Measurements from ENCODE around the gene AOPEP.
"Not testable (repeated sequence)": the region's sequence is repeated elsewhere in the genome, so short reads cannot be mapped to it uniquely, and the experiment has no call there.

The AOPEP gene

GRCh38 chr9:94870793-94871558 lies 144.5 kb downstream of the AOPEP start:
- no peak overlapping the region for H3K4me3 ChIP-seq
- no peaks in the 10 kb centered on the region for H3K36me3 ChIP-seq
- intact Hi-C loops (cut with DNase I; ENCODE audit: low total_unique reads), result no loop called here
- H3K27ac ChIP-seq, result peak overlapping the region; percentile 30 to 80
- H3K4me1 ChIP-seq, result peaks cover 0 to 77% (median 29%) of the 10 kb centered on the region in 4 donors
- H3K27me3 ChIP-seq, result no peaks in the 10 kb centered on the region
- TF ChIP-seq CTCF (IDR thresholded peaks at IDR 0.05), result no peak
- no peak for DNase-seq
- no peaks in the 10 kb centered on the region for H3K9me3 ChIP-seq

GRCh38 chr9:94872083-94872833 lies 145.8 kb downstream of the AOPEP start:
- intact Hi-C loops (cut with DNase I; ENCODE audit: low total_unique reads), result no loop called here
- peaks cover 0 to 71% (median 18%) of the 10 kb centered on the region in 4 donors for H3K4me1 ChIP-seq
- no peak for TF ChIP-seq CTCF (IDR thresholded peaks at IDR 0.05)

GRCh38 chr9:94872891-94873511 lies 146.5 kb downstream of the AOPEP start:
- DNase-seq, result no peak
- intact Hi-C loops (cut with DNase I; ENCODE audit: low total_unique reads), result no loop called here
- peaks cover 0 to 71% (median 13%) of the 10 kb centered on the region in 4 donors for H3K4me1 ChIP-seq
- peak overlapping the region; percentile 25 to 80 for H3K27ac ChIP-seq
- H3K4me3 ChIP-seq, result no peak overlapping the region
- no peak for TF ChIP-seq CTCF (IDR thresholded peaks at IDR 0.05)
- no peaks in the 10 kb centered on the region for H3K9me3 ChIP-seq
- no peaks in the 10 kb centered on the region for H3K36me3 ChIP-seq
- H3K27me3 ChIP-seq, result no peaks in the 10 kb centered on the region

More at GRCh38 chr9:94872083-94872833, 145.8 kb downstream of the AOPEP start:
- DNase-seq, result no peak
- H3K36me3 ChIP-seq, result no peaks in the 10 kb centered on the region
- H3K27ac ChIP-seq, result peak overlapping the region; percentile 25 to 80
- no peak overlapping the region for H3K4me3 ChIP-seq
- H3K27me3 ChIP-seq, result no peaks in the 10 kb centered on the region
- H3K9me3 ChIP-seq, result no peaks in the 10 kb centered on the region

GRCh38 chr9:94874316-94874715 lies 147.8 kb downstream of the AOPEP start:
- DNase-seq, result no peak
- peaks cover 0 to 70% (median 11%) of the 10 kb centered on the region in 4 donors for H3K4me1 ChIP-seq
- H3K4me3 ChIP-seq, result no peak overlapping the region
- H3K27me3 ChIP-seq, result no peaks in the 10 kb centered on the region
- peak overlapping the region; percentile 25 to 80 for H3K27ac ChIP-seq
- H3K9me3 ChIP-seq, result no peaks in the 10 kb centered on the region
- TF ChIP-seq CTCF (IDR thresholded peaks at IDR 0.05), result no peak
- no peaks in the 10 kb centered on the region for H3K36me3 ChIP-seq
- intact Hi-C loops (cut with DNase I; ENCODE audit: low total_unique reads), result no loop called here

GRCh38 chr9:94875300-94876020 lies 149.0 kb downstream of the AOPEP start:
- H3K4me1 ChIP-seq, result peaks cover 0 to 65% (median 11%) of the 10 kb centered on the region in 4 donors
- intact Hi-C loops (cut with DNase I; ENCODE audit: low total_unique reads), result no loop called here
- TF ChIP-seq CTCF (IDR thresholded peaks at IDR 0.05), result no peak

GRCh38 chr9:94878804-94879203 lies 152.3 kb downstream of the AOPEP start:
- H3K4me3 ChIP-seq; H3K27me3 ChIP-seq; DNase-seq; intact Hi-C loops (cut with DNase I; ENCODE audit: low total_unique reads); H3K27ac ChIP-seq; H3K9me3 ChIP-seq; H3K36me3 ChIP-seq: not testable (repeated sequence)
- peaks cover 0 to 71% (median 14%) of the 10 kb centered on the region in 4 donors for H3K4me1 ChIP-seq

More at GRCh38 chr9:94875300-94876020, 149.0 kb downstream of the AOPEP start:
- Histone ChIP-seq H3K27ac (peak overlapping the region; percentile 25 to 80), H3K9me3 (no peaks in the 10 kb centered on the region), H3K4me3 (no peak overlapping the region), H3K36me3 (no peaks in the 10 kb centered on the region), H3K27me3 (no peaks in the 10 kb centered on the region)
- no peak for DNase-seq

Measured in tibial artery (tissue), 4 donors.